GM20000 (cell line): Measurements from ENCODE around the gene SLC22A1.

Source experiments
- DNase-seq: peaks from one replicate; pipeline ENCODE4 v3.0.0; 2012; ENCODE audit warnings: low spot score
- TF ChIP-seq, protein P1 (sequence below): IDR thresholded peaks from 2 replicates; pipeline ENCODE4 v1.5.1; 2012; ENCODE audit warnings: mild to moderate bottlenecking, control low read depth; ENCODE audit errors: extremely low read depth, missing control alignments

SLC22A1 gene

DNA sequence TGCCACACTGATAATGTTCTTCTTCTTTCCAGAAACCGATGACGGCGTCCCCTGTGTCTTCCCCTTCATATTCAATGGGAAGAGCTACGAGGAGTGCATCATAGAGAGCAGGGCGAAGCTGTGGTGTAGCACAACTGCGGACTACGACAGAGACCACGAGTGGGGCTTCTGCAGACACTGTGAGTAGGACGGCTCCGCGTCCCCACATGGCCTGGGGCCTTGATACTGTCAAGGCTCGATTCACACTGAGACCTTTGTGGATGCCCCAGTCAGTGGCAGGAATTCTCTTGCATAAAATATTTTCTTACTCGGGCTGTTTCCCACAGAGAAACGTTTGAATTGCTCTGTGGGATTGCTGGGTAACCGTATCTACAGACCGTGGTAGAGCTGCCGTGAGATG lies 41.5 kb upstream of the SLC22A1 start:
- TF ChIP-seq, protein P1, sequence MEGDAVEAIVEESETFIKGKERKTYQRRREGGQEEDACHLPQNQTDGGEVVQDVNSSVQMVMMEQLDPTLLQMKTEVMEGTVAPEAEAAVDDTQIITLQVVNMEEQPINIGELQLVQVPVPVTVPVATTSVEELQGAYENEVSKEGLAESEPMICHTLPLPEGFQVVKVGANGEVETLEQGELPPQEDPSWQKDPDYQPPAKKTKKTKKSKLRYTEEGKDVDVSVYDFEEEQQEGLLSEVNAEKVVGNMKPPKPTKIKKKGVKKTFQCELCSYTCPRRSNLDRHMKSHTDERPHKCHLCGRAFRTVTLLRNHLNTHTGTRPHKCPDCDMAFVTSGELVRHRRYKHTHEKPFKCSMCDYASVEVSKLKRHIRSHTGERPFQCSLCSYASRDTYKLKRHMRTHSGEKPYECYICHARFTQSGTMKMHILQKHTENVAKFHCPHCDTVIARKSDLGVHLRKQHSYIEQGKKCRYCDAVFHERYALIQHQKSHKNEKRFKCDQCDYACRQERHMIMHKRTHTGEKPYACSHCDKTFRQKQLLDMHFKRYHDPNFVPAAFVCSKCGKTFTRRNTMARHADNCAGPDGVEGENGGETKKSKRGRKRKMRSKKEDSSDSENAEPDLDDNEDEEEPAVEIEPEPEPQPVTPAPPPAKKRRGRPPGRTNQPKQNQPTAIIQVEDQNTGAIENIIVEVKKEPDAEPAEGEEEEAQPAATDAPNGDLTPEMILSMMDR, result no peak
- no peak for DNase-seq

DNA sequence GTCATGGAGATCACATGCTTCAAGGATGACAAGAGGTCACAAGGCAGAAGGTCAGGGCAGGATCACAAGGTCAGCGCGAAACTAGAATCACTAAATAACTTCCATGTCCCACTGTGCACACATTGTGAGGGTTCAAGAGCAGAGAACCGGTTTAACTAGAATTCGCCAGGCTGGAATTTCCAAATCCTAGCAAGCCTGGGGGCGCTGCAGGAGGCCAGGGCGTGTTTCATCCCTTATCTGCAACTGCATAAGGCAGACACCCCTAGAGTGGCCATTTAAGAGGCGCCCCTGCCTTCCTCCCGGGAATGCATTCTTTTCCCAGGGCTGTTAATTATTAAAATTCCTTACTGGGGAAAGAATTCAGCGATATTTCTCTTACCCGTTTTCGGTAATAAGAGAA lies 40.2 kb upstream of the SLC22A1 start:
- DNase-seq, result no peak
- TF ChIP-seq, protein P1, result no peak

DNA sequence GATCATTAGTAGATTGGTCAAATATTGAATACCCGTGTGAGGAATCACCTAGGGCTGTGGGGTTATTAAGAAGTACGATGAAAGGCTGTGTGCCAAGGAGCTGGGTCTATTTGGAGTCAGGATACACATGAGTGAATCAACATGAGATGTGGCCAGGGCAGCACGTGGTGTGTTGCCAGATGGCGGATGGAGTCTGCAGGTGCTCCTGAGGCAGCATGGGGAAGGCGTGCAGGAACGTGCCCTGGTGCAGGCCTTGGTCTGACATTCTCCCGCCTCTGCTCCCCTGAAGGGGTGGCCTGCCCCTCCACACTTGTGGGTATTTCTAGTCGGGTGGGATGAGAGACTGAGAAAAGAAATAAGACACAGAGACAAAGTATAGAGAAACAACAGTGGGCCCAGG lies 39.0 kb upstream of the SLC22A1 start:
- TF ChIP-seq, protein P1, result no peak
- no peak for DNase-seq

DNA sequence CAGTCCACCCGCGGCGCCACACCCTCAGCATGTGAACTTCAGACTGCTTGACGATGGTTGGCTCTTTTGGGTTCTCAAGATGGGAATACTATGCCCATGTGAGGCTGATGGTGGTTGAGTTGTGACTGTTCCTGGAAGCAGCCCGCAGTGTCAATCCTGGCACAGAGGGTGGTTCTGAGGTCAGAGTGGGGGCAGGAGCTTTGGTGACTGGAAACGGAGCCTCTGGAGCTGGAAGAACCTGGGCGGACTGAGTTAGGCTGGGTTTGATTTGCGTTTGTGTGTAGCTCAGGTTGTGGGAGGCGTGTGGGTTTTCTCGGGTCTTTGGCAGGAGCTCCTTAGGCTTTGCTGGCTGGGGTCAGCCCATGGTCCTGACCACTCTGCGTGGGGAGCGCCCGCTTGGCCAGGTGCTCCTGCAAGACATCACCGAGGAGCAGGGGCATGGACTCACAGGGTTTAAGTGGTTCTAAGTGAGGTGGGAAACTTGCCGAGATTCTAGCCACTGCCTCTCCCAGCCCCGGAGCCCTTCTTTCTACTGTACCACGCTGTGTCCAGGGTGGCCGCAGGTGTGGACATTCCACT lies 37.3 kb upstream of the SLC22A1 start:
- TF ChIP-seq, protein P1, result no peak
- DNase-seq, result no peak

DNA sequence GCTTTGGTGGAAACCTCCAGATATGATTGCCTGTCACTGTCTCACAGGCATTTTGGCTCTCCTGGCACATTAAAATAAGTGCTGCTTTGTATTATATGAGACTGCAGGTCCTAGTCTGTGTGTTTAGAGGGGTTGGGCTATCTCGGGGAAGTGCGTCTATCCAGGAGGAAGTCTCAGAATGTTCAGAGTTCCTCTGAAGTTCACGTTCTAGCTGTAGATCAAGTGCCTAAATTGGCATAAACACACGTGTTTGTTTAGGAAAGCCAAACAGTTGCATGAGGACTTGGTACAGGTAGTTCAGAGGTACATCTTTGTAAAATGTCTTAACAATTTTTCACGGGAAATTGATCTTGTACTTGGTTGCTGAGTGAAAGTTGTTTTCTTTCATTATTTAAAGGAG lies 36.4 kb upstream of the SLC22A1 start:
- no peak for DNase-seq

DNA sequence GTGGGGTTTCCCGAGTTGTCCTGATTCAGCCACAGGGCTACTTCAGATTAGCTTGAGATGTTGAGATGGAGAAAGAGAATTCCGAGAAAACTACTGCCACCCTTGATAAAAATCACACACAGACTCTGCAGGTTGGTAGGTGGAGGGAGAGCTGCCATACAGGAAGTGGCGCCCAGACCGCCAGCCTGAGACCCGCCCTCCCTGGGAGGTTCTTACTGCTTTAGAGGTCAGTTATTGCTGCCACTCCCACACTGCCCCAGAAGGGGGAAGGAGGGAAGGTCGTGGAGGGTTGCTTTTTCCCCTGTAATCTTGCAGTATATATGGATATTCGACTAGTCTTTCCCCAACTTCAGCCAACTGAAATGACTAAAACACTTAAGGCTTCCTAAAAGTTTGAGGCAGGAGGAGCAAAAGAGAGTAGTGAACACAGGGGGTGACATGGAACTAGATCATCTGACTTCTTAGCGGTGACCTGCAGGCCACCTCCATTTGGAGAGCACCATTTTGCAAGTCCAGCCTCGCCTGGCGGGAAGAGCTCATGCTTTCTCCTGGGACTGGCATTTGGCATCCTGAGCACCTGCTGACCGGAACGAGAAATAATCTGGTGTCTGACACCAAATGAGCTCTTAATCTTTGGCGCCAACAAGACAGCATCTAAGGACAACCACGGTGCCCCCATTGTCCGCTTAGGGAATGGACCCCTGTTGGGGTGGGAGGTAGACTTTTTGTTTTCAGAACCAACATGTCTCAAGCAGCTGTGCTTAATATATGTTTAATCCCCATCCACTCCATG lies 35.7 kb upstream of the SLC22A1 start:
- TF ChIP-seq, protein P1, result no peak
- DNase-seq, result no peak

More for the DNA sequence above, 36.4 kb upstream of the SLC22A1 start:
- TF ChIP-seq, protein P1, result no peak

DNA sequence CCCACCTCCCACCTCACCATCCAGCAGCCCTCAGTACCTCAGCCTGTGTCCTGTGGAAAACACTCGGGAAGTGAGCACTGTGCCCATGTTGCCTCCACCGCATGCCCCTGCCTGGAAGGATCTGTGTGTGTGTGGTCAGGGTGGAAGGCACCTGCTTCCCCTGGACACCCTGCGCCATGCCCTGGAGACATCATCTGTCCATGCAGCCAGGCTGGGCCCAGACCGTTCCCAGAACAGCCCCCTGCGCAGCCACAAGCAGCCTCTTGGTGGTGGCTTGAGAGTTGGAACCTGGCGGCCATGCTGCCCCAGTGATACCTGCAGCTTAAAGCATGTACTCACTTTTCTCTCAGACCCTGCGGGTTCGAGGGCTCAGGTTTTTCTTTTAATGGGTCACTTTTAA lies 34.9 kb upstream of the SLC22A1 start:
- DNase-seq, result no peak

More for the DNA sequence above, 34.9 kb upstream of the SLC22A1 start:
- TF ChIP-seq, protein P1, result no peak
